ENCODE results near the gene ANXA8. TPM values are rescaled to one million over a fixed set of nuclear protein-coding genes. Genes with fewer than 3 reads are reported as not detected.
"Not testable (repeated sequence)": the region's sequence is repeated elsewhere in the genome, so short reads cannot be mapped to it uniquely, and the experiment has no call there.

The ANXA8 gene
- total RNA-seq, 1 experiment from 2014 or later, result 2.5 TPM

- not testable (repeated sequence) for H3K9me3 ChIP-seq, H3K27me3 ChIP-seq, H3K4me3 ChIP-seq, H3K36me3 ChIP-seq, DNase-seq
Observed at GRCh38 chr10:47468731-47469528, 15.0 kb downstream of the ANXA8 start.

- H3K36me3 ChIP-seq, DNase-seq, H3K9me3 ChIP-seq, H3K4me3 ChIP-seq, H3K27me3 ChIP-seq: not testable (repeated sequence)
Observed at GRCh38 chr10:47467957-47468356, 16.0 kb downstream of the ANXA8 start.

DNA sequence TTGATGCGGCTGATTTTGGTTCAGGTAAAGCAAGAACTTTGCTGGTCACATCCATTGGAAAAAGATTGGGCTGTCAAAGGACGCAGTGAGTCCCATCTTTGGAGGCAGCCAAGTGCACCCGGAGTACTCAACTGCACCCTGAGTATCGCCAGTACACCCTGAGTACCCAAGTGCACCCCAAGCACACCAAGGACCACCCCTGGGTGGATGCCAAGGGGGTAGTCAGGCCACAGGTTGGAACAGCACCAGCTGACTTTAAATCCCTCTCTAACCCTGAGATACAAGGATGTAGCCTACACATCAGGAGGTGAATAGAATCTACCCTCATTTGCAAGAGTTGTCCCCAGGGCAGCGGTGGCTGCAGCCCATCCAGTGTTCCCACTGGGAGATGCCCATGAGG, 16.5 kb downstream of the ANXA8 start:
- not testable (repeated sequence) for H3K27me3 ChIP-seq, H3K9me3 ChIP-seq, H3K4me3 ChIP-seq, H3K36me3 ChIP-seq, DNase-seq

DNA sequence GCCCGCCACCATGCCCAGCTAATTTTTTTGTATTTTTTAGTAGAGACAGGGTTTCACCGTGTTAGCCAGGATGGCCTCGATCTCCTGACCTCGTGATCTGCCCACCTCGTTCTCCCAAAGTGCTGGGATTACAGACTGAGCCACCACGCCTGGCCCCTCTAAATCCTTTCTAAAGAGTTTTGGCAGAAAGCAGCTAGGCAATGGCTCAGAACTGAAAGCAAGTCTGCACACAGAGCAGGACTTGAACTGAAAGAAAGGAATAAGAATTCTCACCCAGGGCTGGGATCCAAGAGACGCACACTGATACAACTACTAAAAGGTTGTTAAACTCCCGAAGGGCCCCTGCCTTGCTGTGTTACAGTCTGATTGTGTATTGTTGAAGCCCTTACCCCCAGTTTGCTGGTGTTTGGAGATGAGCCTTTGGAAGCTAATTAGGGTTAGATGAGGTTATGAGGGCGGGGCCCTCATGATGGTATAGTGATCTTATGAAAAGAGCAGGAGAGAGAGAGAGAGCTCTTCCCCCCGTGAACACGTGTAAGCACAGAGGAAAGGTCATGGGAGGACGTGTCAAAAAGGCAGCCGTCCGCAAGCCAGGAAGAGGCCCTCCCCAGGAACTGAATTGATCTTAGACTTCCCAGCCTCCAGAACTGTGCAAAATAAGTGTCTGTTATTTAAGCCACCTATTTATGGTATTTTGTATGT, 18.5 kb downstream of the ANXA8 start:
- H3K36me3 ChIP-seq, H3K9me3 ChIP-seq, DNase-seq, H3K4me3 ChIP-seq, H3K27me3 ChIP-seq: not testable (repeated sequence)

DNA sequence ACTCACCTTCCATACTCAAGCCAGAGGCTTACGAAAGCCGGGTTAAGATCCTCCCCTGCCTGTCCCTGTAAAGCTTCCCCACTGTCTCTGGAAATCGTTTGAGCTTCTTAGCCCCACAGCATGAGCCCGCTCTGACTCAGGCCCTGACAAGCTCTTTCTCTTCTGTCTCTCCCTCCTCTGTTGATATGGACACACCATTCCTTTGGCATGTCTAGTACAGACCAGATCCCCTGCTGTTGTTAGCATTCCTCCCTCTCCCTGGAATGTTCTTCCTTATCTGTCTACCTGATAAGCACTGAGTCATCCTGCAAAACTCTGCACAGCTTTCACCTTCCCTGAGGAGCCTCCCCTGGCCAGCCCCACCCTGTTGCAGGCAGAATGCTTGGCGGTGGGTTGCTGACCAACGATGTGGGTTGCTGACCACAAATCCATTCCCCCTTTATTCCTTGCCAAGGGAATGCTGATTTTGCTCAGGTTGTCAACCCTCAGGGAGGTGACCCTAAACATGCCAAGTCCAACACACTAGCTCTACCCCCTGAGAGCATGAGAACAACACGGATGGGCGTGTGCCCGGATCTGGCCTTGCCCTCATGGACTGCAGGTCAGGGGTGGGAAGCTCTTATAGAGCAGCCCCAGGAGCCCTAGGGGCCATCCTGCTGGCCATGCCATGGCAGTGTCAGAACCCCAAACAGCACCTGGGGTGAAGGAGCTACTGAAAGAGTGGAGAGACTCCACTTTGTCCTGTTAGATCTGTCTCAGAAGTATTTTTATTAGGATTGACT, 21.1 kb downstream of the ANXA8 start:
- H3K9me3 ChIP-seq, H3K4me3 ChIP-seq, H3K36me3 ChIP-seq, DNase-seq, H3K27me3 ChIP-seq: not testable (repeated sequence)

DNA sequence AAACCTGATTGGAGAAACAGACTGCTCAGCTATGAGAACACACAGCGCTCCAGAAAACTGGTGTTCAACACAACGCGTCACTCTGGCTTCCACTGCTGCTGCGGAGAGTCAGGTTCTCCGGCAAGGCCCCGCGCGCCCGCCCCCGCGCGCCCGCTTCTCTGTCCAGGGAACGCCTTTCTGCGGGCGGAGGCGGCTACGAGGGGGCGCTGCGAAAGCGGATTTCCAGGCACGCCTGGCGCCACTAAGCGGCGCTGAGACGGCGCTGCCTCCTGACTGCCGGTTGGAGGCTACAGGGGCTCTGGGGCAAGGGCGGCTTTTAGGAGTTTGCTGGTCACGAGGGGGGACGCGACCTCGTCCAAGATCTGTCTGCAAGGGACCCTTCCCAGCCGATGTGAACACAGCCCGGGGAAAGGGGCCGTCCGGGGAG, 22.6 kb downstream of the ANXA8 start:
- not testable (repeated sequence) for H3K9me3 ChIP-seq, H3K36me3 ChIP-seq, H3K27me3 ChIP-seq
- H3K4me3 ChIP-seq, result peak overlapping the region; percentile 16; the same call in 1 of the 2 replicates
- peak; percentile 86 for DNase-seq

DNA sequence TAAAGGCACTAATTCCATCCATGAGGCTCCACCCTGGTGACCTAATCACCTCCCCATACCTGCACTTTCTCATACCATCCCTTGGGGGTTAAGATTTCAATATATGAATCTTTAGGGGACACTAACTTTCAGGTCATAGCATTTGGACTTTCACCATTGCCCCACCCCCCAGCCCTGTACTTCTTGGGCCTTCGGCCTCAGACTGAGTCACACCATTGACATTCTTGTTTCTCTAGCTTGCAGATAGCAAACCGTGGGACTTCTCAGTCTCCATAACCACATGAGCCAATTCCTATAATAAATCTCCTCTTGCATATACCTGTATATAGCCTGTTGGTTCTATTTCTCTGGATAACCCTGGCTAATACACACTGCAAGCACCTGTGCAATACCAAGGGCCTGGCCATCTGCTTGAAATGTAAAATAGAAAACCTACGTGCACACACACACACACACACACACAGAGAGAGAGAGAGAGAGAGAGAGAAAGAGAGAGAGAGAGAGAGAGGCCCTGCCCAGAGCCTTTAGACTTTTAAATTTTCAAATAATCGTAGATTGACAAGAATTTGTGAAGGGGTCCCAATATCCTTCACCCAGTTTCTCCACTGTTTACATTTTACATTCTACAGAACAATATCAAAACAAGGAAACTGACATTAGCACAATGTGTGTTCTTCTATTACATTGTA, 25.3 kb downstream of the ANXA8 start:
- H3K27me3 ChIP-seq, result no peaks in the 10 kb centered on the region
- H3K36me3 ChIP-seq, result no peaks in the 10 kb centered on the region
- DNase-seq, result no peak
- H3K9me3 ChIP-seq, result no peaks in the 10 kb centered on the region
- H3K4me3 ChIP-seq, result no peak overlapping the region

DNA sequence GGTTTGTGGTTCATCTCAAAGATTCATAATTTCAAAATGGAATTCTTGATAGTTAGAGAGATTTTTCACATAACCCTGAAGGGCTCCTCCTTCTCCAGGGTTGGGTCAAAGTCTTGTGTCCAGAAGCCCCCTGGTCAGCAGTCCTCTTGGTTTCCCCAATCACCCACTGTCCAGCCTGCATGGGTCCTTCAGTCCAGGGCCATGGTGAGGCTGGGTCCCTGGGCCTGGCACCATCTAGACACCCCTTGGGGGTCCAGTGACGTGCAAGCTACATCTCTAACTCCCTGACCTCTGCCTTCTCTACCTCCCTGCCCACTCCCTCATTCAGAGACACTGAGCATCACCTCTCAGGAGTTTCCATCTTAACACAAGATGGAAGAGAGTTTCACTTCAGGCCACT, 26.1 kb downstream of the ANXA8 start:
- Histone ChIP-seq H3K27me3 (no peaks in the 10 kb centered on the region), H3K9me3 (no peaks in the 10 kb centered on the region), H3K36me3 (no peaks in the 10 kb centered on the region), H3K4me3 (no peak overlapping the region)
- no peak for DNase-seq

DNA sequence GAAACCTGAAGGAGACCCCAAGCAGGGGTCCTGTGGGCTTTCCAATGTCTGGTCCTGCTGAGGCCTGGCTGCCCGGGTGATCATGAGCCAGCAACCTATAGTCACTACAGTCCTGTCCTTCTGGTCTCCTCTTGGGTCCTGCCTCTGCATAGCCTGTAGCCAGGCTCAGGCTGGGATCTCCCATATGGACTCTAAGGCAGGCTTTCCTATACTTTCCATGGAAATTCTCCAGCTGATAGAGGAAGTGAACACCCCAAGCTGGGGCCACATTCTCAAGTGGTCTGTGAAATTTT, 26.4 kb downstream of the ANXA8 start:
- no peaks in the 10 kb centered on the region for H3K36me3 ChIP-seq
- H3K4me3 ChIP-seq, result no peak overlapping the region
- no peak for DNase-seq
- no peaks in the 10 kb centered on the region for H3K9me3 ChIP-seq
- H3K27me3 ChIP-seq, result no peaks in the 10 kb centered on the region

GRCh38 chr10:47456794-47457527, 27.0 kb downstream of the ANXA8 start:
- no peaks in the 10 kb centered on the region for H3K9me3 ChIP-seq
- H3K4me3 ChIP-seq, result no peak overlapping the region
- no peak for DNase-seq
- H3K36me3 ChIP-seq, result no peaks in the 10 kb centered on the region
- H3K27me3 ChIP-seq, result no peaks in the 10 kb centered on the region

- H3K9me3 ChIP-seq, result no peaks in the 10 kb centered on the region
- no peak for DNase-seq
- H3K4me3 ChIP-seq, result no peak overlapping the region
- H3K27me3 ChIP-seq, result no peaks in the 10 kb centered on the region
- no peaks in the 10 kb centered on the region for H3K36me3 ChIP-seq
Observed at GRCh38 chr10:47456079-47456785, 27.7 kb downstream of the ANXA8 start.

DNA sequence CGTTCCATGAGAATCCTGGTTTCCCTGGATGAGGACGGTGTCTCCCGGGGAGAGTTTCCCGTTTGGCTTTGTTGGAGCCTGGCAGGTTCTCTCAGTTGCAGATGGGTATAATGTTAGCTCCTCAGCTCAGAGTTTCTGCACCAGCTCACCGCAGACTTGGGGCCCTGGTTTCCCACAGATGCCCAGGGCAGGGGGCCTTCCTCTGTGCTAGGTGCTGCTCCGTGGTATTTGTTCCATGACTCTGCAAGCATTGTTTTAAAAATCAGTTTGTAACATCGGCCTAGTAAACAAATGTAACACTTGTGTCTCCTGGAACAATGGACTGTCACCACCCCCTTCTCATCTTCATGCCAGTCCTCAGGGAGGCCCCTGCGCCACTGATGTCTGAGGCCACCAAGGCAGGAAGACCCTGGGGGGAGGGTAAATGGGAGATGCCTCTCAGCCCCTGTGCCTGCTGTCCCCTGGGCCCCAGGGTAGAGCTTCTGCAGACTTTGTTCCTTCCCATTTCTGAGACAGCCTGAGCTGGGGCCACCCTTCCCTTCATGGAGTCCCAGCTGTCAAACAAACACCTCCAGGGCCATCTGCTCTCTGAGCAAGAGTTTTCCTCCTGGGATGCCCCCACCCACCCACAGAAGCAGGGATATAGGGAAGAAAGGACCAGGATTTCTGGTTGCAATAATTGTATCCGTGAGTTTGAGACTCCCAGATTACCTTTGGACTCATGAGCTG, 28.4 kb downstream of the ANXA8 start:
- not testable (repeated sequence) for DNase-seq, H3K36me3 ChIP-seq, H3K4me3 ChIP-seq, H3K9me3 ChIP-seq, H3K27me3 ChIP-seq

DNA sequence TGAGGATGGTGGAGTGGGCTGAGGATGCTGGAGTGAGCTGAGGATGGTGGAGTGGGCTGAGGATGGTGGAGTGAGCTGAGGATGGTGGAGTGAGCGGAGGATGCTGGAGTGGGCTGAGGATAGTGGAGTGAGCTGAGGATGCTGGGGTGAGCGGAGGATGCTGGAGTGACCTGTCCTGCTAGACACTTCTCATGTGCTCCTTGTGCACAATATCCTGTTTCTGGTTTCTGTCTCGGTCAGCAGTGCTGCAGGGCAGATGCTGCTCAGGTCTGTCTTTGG, 29.2 kb downstream of the ANXA8 start:
- DNase-seq, result no peak
- Histone ChIP-seq H3K27me3 (no peaks in the 10 kb centered on the region), H3K9me3 (no peaks in the 10 kb centered on the region), H3K36me3 (no peaks in the 10 kb centered on the region), H3K4me3 (no peak overlapping the region)

GRCh38 chr10:47454008-47454779, 29.7 kb downstream of the ANXA8 start:
- no peaks in the 10 kb centered on the region for H3K36me3 ChIP-seq
- H3K4me3 ChIP-seq, result no peak overlapping the region
- DNase-seq, result no peak
- H3K9me3 ChIP-seq, result no peaks in the 10 kb centered on the region
- no peaks in the 10 kb centered on the region for H3K27me3 ChIP-seq
